Myocyte (in vitro differentiated cells): ENCODE measurements around the gene PTPN14. TPM values are rescaled to one million over a fixed set of nuclear protein-coding genes. Genes with fewer than 3 reads are reported as not detected.

Source experiments
- DNase-seq: peaks from one replicate; pipeline ENCODE4 v3.0.0-alpha.2; 2012; ENCODE audit warnings: low read depth
- total RNA-seq: library from RNA; depleted of rRNA; stranded (reverse); fragments of >200 nt; gene quantifications from 2 replicates; pipeline ENCODE4 v1.2.3, GENCODE V29; 2014

The PTPN14 gene
- total RNA-seq, 1 donor from 2014 or later: 17.8 TPM

DNA sequence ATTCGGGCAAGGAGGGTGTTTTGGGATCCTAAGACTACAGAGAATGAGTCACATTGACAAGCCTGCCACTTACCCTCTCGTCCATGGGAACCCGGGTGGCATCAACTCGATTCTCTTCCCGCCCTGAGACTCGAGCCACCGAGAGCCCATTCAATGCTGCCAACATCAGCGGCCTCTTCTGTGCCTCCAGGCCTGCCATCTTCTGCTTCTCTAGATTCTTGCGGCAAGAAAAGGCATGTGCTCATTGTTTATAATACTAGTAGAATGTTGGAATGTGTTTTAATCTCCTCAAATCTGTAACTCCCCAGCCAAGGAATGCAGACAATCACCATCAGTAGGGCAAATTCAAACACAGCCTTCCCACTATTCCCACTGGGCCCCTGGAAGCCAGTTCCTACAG lies 173.5 kb downstream of the PTPN14 start:
- DNase-seq: peak; percentile 64

DNA sequence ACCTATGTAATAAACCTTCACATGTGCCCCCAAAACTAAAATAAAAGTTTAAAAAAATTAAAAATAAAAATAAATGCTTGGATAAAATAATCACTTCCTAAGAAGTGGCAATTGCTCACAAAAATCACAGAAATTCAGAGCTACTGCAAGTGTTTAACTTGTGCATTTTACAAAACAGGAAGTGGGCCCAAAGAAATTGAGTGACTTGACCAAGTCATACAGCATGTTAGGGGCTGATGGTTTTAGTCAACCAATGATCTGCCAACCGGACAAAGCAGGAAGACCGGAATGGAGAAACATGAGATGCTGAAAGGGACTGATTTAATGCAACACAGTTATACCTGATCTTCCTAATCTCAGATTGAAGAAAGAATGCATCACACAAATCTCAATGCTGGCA lies 173.9 kb downstream of the PTPN14 start:
- DNase-seq: no peak

DNA sequence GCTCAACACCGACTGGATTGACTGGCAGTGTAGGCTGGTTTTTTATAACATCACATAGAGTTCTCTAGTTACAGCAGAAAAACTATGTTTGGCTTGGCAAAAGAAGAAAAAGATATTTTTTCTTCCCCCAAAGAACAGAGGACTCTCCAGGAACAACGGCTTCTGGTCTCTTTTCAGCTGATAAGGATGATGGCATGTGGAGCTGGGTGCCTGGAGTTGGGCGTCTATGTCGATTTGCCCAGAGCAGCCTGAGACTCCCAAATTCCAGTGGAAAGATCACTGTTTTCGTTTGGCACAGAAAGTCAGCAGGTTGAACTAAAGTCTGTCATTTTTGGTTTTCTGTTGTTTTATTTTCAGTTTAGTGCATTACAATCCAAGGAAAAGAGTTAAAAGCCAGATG lies 179.3 kb downstream of the PTPN14 start:
- DNase-seq: peak; percentile 27

DNA sequence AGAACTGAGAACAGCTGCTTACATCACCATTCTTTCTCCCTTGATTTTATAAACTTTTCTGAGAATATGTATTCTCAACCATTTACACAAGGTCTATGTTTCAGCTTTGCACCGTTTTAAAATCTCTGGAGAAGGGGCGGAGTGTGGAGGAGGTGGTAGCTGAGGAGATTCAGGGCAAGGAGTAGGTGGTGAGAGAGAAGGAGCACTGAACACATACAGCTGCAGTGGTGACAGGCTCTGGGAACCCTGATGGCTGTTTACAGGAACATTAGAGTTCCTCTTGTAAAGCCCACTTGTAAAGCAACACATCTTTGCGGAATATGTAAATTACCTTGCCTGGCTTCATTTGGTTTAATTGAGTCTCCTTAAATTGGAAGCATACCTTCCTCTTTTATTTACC lies 180.8 kb downstream of the PTPN14 start:
- no peak for DNase-seq

DNA sequence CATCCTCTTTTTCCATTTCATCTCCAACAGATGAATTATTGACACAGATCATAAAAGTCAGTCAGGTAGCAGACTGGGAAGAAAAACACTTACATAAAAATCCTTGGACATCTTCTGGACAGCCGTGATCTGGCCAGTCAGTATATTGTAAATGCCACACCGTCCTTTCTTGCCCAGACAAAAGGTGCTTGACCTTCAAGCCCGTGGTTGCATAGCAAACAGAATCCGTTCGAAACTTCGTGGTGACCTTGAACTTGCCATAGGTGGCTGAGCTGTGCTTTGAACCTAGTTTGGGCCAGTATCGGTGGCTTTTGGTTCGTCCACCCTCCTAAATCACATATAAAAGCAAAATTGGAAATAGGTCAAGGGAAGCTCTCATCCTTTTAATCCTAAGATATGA lies 182.0 kb downstream of the PTPN14 start:
- DNase-seq: no peak

DNA sequence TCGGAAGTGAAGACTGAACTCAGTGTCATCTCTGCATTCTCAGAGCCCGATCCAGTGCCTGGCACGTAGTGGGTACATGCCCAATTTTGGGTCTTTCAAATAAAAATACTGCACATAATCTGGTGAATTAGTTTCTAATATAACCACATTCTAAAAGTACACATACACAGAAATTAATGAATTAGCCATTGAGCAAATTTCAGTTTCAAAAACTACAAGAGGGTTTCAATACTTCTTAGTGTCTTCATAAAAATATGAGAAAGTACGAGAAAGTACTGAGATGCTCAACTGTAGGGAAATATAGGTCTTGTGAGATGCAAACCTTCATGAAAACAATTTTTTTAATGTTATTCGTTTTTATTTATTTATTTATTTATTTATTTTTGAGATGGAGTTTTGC lies 183.6 kb downstream of the PTPN14 start:
- no peak for DNase-seq

DNA sequence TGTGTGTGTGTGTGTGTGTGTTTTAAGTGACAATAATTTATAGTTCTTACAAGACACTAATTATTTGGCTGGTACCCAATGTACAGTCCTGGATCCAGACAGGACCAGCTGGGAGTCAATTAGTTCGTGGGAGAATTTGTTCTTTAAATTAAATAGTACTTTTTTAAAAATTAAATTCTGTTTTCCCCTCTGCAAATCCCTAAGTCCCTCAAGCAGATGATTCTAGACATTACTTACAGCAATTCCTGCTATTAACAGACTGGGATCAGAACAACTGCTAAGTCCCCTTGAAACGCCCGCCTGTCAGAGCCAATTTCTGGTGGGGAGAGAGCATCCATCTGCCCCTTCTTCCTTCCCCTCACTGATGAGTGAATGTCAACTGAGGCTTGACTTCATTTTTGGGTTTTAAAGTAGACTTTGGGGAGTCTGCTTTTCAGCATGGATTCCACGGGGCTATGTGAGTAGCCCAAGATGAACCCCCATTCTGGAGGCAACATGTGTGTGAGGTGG lies 186.6 kb downstream of the PTPN14 start:
- DNase-seq: no peak

DNA sequence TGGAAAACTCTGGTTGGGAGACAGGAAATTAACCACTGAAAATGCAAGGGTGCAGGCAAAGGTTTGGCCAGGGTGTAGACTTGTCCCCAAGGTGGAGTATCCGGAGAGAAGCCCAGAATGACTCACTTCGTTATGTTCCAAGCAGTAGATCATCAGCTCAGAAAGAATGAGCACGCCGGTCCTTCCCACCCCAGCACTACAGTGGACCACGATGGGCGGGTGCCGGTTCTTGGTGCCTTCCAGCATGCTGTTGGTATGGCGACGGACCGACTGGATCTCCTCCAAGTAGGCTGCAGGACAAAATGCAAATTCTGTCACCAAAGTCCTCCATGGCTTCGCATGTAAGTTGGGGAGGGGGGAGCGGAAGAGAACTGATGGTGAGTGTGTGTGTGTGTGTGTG lies 187.0 kb downstream of the PTPN14 start:
- DNase-seq: no peak

DNA sequence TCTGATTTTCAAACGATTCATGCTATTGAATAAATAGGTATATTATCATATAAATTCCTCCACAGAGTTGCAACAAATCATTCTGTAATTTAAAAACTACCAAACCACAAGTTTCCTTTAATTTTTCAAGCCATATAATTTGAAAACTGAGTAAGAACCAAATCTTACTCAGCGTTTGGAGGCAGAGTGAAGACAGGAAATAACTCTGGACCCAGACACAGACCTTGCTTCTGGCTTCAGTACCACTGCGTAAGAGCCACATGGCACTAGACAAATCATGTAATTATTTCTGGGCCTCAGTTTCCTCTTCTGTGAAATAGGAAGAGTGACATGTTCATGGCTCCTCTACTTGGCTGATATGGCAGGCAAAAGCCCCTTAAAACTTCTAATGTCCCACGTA lies 188.0 kb downstream of the PTPN14 start:
- DNase-seq: no peak

DNA sequence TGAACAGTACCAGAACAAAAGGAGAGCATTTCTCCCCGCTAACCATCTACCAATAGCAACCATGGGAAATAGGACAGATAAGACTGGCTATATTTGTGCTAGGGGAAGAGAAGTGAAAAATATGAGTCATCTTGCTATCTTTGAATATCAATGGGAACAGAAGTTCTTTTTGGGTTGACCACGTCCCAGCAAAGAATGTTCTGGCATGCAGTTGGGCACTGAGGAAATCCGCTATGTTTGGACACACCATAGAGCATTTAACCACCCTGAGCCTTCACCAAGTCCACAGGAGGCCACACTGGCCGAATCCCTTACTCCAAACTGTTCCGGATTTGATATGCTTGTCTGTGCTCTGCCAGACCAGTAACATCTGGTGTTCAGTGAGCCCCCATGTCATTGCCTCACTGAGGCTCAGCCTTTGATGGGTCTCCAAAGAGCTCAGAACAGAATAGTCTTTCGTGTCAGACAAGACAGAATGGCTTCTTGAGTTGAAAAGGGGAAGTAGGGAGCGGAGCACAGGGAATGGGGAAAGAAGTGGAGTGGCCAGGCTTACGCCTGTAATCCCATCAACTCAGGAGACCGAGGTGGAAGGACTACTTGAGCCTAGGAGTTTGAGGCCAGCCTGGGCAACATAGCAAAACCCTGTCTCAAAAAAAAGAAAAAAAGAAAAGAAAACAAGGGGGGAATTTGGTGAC lies 189.1 kb downstream of the PTPN14 start:
- DNase-seq: peak; percentile 97

DNA sequence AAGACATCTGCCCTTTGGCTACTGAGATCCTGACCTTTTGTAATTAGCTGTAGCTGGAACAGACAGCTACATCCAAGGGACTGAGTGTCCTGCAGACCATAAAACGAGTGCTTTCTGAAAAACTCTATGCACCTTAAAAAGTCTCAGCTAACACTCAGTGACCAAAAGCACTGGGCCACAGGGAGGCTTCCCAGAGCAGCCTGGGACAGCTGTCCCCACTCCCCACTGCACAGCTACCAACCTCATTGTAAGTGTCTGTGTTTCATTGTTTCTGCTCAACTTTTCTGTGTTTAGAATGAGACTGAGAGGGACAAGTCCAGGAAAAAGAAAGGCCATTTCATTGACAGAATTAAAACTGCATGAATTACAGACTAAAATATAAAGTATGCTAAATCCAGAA lies 189.8 kb downstream of the PTPN14 start:
- DNase-seq: peak; percentile 67

DNA sequence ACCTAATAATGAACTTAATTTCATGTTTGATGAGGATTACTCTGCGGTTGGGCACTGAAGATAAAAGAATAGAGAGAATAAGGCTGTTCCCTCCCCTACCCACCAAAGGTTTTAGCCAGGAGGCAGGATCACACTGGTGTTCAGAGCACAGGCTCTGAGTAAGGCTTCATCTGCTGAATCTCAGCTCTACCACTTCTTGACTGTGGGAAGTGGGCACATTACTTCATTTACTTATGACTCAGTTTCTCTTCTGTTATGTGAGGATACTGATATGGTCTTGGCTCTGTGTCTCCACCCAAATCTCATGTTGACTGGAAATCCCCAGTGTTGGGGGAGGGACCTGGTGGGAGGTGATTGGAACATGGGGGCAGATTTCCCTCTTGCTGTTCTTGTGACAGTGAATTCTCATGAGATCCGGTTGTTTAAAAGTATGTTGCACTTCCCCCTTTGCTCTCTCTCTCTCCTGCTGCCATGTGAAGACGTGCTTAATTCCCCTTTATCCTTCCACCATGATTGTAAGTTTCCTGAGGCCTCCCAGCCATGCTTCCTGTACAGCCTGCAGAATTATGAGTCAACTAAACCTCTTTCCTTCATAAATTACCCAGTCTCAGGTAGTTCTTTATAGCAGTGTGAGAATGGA lies 190.8 kb downstream of the PTPN14 start:
- DNase-seq: no peak

DNA sequence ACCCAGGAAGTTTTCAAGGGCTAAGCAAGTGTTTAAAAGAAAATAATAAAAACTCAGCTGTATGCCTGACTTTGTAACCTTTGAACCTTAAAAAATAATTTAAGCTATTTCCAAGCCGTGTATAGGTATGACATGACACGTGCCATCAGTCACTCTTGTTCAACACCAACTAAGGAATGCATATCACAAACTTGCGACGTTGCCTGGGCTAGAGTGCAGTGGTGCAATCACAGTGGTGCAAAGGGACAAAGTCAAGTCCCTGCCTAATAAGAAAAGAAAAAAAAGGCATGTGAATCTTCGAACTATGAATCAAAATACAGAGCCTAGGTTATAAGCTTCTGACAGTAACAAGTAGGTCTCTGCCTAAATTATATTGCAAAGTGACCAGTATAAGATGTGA lies 191.3 kb downstream of the PTPN14 start:
- DNase-seq: no peak

DNA sequence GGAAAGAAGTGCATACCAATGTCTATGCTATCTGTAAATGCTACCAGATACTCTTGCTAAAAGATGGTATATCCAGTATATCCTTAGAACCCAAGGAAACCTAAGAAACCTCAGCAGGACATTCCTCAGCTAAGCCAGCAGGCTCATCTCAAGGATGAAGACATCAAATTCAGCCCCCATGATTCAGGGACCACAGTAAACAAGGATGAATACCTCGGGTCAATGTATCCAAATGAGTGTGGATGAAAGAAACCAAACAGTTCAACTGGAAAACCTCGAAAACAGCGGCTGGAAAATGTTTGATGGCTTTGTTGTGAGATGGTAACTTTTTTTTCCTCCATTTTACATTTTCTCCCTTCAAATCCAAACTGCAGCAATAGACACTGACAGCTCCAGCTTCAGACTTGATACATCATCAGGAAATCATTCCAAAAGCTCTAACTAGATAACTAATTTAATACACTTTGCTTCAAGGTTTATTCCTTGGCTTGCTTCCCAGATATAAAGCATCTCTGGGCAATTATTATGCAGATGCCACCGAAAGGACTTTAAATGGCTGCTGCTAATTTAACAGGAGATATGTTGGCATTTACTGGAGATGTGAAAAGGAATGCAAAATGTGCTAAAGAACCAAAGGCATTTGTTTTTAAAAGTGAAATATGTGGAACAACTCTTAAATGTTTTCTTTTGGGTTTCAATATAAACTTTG lies 196.8 kb downstream of the PTPN14 start:
- DNase-seq: no peak

DNA sequence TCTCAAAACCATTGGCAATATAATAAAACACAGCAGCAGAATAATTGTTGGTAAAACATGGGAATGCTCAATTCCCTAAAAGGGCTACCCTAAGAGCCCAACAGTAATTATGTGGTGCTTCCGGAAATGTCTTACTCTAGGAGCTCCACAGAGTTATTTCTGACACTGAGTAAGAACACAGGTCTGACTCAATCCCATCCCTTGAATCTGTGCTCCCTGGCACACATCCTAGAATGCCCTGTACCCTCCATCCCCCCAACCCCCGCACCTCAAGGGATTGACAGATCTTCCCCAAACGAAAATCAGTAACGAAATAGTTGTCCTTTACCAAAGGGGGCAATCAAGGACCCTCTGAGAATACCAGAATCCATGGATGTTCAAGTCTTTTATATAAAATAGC lies 198.6 kb downstream of the PTPN14 start:
- peak; percentile 31 for DNase-seq

DNA sequence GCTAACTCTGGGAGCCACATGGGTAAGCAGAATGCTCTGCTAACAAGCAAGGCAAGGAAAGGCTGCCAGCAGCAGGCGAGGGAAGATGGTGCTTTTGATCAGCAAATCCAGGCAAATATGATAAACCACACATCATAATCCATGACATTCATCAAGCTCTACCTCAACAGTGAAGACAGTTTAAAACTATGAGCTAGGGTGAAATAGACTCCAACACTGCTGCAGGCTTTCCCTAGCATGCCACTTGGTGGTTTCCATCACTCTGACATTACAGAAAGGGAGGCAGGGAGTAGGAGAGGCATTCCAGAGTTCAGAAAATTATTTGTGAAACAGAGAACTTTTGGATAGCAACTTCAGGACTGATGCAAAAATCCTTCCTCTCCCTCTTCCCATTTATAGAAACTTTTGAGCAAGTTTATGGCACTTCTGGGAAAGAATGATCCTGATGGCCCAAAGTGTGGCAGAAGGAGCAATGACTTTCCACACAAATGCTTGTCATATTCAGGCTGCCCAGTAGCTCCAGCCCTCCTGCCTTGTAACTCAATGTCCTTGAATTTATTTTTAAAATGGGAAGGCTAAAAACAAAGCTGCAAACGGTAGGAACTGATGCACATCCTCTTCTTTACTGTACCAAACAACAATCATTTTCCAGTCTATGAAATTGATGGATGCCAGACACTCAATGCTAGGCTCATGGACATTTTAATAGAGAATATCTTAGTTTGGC lies 199.7 kb downstream of the PTPN14 start:
- peak; percentile 65 for DNase-seq

DNA sequence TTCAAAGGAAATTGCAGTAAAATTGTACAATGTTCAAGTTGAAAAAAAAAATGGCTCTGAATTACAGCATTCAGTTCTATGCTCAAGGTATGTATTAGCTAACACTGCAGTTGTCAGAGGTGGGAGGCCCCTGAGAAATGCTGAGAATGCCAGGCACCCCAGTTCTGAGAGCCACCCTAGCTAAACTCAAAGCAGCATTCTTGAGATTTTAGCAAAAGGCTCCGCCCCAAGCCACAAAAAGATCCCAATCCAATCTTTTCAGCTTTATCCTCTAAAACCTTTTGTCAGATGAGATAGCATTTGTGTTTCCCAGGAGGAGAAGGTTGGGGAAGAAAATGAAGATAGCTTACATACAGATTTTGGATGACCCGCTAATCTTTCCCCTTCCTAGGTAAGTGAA lies 201.6 kb downstream of the PTPN14 start:
- peak; percentile 55 for DNase-seq

DNA sequence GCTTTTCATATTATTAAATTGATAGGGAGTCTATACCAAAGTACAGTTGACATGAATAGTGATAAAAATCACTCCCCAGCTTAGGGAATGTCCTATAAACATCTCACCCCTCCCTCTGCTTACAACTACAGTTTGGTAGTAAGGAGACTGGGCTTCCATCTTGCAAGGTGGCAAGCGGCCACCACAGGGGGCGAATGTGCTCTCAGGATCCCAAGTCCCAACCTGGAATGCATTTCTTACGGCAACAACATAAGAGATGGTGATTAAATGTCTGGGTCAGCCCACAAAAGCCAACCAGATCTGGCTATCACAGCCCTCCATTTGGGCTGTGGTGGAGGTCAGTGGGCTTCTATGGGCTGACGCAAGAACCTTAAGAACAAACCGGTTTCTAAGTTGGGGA lies 202.4 kb downstream of the PTPN14 start:
- DNase-seq: no peak

DNA sequence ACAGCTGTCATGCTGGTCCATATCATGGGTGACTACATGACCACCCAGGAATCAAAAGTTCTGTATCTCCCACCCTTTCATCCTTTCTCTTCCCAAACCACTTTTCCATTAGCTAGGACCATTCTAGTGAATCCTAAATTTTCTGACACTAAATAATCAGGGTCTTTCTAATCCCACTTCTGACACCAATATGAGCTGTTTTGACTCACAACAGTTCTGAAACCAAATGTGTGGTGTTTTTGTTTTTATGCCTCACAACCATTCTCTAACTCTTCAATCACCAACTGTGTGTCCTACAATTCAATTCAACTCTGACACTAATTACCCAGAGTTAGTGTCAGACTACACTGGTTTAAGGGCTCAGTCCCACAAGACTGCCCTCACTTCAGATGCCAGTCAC lies 206.5 kb downstream of the PTPN14 start:
- no peak for DNase-seq

DNA sequence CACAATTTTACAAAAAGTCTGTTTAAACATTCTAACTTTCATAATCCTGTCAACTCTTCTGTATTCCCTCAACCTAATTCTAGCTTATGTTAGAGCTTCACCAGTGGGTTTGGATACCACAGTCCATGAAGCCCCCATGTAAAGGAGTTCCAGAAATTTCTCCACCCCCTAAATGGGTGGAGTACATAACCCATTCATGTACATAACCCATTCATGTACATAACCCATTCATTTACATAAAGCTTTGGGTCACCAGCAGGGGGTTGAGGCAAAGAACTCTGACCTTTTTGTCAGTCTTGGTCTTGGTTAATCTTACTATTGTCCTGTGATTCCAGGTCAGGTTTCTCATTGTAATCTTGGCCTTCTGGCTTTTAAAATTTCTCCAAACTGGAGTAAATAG lies 208.9 kb downstream of the PTPN14 start:
- DNase-seq: no peak

DNA sequence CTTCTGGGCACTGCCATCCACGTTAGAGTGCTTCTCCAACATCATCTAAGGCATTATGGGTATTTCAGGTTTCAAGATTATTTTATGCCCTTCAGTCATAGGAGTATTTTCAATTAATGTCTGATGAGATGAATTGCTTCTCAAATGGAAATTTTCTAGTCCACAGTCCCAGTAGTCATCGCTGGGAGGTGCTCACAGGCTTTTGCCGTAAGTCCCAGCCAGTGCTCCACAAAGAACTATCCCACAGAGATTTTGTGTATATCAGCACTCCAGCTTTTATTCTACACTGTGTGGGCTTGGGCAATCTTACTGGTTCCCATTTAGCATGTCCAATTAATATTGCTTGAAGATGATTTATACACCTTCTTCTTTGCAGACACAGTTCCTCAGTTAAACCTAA lies 209.5 kb downstream of the PTPN14 start:
- no peak for DNase-seq

DNA sequence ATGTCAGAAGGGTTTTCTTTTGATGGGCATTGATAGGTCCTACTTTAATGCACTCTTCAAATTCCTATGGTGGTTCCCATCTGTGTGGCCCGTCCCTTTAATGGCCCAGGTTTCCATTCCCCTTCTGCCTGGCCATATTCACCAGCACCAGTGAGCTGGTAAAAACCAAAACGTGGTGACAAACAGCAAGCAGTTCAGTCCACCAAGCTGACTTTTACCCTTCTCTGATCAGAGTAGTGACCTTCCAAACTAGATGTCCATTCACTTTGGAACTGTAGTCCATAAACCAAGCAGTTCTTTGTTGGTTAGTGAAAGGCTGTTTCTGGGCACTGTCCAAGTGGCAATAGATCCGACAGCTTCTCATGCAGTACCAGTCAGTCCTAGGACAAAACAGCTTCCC lies 209.9 kb downstream of the PTPN14 start:
- DNase-seq: no peak
